Hematopoietic multipotent progenitor cell treated with erythropoietin and hydrocortisone succinate and interleukin-3 and kit ligand, for 15 days (in vitro differentiated cells): ENCODE data around the gene ZNF451.
"Not testable (repeated sequence)": the region's sequence is repeated elsewhere in the genome, so short reads cannot be mapped to it uniquely, and the experiment has no call there.

Source experiments
- DNase-seq: peaks from one replicate; pipeline ENCODE4 v3.0.0-alpha.2; 2015; ENCODE audit warnings: low spot score

ZNF451 gene, protein sequence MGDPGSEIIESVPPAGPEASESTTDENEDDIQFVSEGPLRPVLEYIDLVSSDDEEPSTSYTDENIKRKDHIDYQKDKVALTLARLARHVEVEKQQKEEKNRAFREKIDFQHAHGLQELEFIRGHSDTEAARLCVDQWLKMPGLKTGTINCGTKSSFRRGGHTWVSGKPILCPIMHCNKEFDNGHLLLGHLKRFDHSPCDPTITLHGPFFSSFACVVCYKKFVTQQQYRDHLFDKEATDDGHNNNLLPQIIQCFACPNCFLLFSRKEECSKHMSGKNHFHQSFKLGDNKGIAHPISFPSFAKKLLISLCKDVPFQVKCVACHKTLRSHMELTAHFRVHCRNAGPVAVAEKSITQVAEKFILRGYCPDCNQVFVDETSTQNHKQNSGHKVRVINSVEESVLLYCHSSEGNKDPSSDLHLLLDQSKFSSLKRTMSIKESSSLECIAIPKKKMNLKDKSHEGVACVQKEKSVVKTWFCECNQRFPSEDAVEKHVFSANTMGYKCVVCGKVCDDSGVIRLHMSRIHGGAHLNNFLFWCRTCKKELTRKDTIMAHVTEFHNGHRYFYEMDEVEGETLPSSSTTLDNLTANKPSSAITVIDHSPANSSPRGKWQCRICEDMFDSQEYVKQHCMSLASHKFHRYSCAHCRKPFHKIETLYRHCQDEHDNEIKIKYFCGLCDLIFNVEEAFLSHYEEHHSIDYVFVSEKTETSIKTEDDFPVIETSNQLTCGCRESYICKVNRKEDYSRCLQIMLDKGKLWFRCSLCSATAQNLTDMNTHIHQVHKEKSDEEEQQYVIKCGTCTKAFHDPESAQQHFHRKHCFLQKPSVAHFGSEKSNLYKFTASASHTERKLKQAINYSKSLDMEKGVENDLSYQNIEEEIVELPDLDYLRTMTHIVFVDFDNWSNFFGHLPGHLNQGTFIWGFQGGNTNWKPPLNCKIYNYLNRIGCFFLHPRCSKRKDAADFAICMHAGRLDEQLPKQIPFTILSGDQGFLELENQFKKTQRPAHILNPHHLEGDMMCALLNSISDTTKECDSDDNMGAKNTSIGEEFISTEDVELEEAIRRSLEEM

DNA sequence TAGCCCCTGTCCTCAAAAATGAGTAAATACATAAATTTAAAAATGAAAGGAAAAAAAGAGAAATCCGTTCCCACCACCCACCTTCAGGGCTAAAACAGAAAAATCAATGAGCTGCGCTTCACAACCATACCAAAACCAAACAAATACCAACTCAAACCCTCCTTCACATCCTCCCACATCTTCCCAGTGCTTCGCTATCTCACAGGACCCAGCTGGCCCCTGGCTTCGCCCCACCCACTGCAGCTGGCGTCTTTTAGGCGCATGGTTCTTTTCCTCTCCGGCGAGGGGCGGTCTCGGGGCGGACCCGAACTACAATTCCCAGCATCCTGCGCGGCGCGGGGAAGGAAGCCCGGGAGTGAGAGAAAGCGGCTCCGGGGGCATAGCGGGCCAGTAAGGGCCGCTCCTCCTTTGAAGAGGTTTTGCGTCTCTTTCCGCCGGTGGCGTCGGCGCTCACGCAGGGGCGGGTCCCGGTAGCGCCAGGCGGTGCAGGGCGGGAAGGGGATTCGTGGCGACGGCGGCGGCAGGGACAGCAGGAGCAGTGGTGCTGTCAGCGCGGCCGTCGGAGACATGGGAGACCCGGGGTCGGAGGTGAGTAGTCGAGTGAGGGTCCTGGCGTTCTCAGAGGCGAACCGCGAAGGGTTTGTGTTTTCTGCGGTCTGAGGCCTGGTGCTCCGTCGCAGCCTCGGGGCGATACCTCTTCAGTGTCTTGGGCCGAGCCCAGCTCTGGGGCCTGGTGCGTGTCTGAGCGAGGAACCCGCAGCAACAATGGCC, at the start of gene ZNF451:
Gene ZNF451 (plus strand): TSS at position 502 of the 771 bp plus-strand sequence. CDS start 66 bp downstream, at position 568.
- DNase-seq, result peak; percentile 99

DNA sequence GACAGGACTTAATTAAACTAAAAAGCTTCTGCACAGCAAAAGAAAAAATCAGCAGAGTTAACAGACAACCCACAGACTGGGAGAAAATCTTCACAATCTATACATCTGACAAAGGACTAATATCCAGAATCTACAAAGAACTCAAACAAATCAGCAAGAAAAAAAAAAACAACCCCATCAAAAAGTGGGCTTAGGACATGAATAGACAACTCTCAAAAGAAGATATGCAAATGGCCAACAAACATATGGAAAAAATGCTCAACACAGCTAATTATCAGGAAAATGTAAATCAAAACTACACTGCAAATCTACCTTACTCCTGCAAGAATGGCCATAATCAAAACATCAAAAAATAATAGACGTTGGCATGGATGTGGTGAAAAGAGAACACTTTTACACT, 45.9 kb upstream of the ZNF451 start:
- not testable (repeated sequence) for DNase-seq

DNA sequence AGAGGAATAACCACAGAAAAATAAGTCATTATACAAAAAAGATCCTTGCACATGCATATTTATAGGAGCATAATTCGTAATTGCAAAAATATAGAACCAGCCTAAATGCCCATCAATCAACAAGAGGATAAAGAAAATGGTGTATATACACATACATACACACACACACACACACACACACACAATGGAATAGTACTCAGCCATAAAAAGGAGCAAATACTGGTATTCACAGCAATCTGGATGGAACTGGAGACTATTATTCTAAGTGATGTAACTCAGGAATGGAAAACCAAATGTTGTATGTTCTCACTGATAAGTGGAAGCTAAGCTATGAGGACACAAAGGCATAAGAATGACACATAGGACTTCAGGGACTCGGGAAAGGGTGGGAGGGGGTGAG, 45.4 kb upstream of the ZNF451 start:
- no peak for DNase-seq

DNA sequence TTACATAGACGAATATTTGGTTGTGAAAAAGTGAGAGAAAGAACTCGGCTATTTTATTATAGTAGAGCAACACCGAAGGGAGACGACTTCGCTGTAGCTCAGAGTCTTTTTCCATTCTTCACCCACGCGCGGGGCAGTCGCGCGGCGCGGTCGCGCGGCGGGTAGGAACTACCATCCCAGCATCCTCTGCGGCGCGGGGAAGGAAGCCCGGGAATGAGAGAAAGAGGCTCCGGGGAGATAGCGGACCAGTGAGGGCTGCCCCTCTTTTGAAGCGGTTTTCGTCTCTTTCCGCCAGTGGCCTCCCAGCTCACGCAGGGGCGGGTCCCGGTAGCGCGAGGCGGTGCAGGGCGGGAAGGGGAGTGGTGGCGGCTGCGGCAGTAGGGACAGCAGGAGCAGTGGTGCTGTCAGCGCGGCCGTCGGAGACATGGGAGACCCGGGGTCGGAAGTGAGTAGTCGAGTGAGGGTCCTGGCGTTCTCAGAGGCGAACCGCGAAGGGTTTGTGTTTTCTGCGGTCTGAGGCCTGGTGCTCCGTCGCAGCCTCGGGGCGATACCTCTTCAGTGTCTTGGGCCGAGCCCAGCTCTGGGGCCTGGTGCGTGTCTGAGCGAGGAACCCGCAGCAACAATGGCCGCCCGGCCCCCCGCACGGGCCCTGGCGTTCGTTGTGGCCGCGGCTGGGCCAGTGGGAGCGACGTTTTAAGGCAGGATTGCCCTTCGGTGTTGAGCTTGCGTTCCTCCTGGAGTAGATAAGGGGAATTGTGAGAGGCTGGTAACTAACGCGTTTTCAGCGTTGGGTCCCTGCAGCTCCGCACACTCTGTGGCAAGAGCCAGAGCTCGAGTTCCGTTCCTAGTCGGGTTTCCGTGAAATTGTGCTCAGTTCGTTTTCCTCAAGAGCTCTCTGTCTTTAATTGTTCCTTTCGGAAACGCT, 43.4 kb upstream of the ZNF451 start, which contains the start of gene KIAA1586:
Gene KIAA1586 (plus strand): TSS at position 362 of the 925 bp plus-strand sequence. CDS start 63 bp downstream, at position 425.
- DNase-seq, result peak; percentile 88

DNA sequence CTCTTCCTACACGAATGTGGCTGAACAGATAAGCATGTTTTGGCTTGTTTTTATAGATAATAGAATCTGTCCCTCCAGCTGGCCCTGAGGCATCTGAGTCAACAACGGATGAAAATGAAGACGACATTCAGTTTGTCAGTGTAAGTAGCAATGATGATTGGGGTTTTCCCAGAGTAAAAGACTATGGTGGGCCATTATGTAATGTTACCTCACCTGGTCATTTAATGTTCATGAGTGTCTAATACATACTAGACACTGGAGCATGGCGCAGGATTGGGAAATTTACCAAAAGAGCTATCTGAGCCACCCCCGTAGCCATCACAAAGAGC, 42.8 kb upstream of the ZNF451 start:
- not testable (repeated sequence) for DNase-seq

DNA sequence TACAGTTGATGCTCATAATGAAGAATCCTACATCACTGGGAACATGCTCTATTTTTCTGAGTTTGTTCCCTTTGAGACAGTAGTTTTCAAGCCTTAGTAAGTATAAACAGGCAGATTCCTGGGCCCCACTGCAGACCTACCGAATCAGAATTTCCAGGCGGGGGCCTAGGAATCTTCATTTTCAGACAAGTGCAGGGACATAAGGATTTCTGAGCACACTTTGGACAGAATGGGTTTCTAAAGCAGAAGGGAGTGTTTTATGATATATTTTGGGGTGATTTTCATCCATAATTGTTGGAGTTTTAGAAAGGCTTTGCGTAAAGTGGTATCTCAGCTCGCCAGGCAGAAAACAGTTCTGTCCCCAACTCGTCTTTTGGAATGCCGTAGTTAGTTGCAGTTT, 42.1 kb upstream of the ZNF451 start:
- peak; percentile 26 for DNase-seq

DNA sequence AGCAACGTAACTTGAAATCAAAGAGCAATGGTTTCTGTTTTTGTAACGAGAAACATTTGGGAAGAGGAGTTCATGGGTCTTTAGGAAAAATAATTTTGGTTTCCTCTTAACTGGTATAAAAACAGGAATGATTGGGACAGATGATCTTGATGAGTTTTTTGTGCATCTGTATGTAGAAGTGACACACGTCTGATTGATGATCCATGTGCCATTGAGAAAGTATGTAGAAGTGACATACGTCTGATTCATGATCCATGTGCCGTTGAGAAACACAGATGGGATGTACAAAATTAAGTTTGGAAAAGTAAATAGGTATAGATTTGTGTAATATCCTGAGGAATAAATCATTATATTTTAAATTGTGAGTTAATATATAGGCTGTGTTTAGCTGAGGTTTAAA, 41.4 kb upstream of the ZNF451 start:
- peak; percentile 32 for DNase-seq

DNA sequence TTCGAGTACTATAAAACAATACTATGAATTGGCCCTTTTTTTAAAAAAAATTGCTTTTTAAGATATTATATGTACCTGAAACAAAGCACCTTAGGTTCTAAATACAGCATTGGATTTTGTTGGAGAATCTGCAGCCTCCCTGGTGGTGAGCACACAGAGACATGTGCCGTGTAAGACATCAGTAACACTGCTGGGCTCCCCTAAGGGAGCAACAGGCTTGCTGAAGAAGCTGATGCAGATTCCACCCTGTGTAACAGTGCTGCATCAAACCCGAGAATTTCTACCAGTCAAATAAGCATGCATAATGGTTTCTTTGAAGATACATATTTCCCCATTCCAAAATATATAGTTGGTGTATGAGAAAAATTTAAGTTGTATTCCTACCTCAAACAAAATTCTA, 26.1 kb upstream of the ZNF451 start:
- no peak for DNase-seq

DNA sequence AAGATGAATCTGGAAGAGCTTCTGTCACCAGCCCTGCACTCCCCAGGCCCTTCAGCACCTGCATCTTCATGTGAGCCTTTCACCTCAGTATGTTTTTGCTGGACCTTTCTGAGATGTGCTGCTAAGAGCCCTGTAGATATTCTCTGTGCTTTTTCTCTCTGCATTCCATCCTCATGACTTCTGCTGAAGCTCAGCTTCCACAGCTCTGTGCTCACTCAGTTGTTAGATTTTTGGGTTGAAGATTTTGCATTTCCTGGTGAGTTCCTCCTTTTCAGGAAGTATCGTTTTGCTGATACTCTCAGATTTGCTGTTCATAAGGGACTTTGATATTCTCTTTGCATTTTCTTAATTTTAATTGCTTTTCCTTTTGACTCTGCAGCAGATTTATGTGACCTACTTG, 25.2 kb upstream of the ZNF451 start:
- no peak for DNase-seq

DNA sequence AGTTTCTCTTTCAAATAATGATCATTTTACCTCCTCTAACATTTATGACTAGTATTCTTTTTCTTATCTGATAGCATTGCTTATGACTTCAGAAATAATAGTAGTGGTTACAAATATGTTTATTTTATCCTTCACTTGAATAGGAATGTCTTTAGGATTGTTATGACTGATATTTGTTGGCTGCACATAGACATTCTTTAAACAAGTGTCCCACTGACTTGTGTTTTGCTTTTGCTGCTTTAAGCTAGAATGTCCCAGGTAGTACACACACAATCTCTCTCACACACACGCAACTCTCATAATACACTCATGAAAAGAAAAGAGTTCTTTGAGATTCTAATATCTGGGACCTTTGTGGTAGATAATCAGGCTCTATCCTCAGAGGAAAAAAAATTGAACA, 21.9 kb upstream of the ZNF451 start:
- DNase-seq, result no peak

DNA sequence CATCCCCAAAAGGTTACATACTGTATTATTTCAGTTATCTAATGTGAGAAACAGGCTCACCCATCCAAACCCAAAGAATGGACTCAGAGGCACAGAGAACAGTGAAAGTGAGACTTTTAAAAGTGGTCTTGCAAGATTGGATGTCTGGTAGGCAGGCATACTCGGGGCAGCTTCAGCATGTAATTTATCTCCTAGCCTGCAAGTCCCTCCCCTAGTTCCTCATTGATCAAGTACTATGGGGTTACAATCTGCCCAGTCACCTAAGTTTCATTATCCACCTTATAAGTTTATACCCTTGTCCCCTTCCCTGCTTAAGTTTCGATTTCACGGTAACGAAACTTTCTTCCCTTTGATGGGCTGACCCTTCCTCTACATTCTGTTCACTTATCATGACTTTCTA, 20.8 kb upstream of the ZNF451 start:
- no peak for DNase-seq

DNA sequence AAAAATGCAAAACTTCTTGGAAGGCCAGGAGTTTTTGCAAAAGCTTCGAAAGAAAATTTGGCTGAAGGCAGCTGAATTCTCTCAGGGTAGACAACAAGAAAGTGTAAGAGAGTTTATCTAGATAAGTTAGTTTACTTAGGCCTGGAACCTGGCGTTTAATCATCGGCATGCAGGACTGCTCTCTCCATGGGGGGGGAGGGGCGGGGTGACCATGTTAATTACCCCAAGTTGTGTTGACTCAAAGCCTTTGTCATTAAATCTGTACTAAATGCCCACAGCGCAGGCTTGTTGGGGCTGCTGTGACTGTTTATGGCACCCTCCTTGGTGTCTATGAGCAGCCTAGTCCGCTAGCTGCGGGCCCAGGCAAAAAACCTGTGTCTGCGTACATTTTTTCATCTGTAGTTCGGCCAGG, 20.1 kb upstream of the ZNF451 start:
- DNase-seq, result no peak

DNA sequence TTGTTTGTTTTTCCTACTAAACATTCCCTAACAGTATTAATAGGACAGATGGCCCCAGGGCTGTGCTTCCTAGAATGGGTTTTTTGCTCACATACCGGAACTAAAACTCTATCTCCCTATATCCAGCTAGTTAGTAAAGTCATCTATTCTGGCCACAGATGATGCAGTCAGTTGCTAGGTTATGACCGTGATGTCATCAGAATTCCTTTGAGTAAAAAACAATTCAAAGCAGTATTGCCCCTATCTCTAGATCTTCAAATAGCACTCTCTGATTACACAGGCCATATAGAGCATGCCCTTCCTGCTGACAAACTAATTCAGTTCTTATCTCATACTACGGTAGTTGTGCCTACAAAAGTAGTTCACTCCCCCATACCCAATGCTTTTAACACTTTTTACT, 17.9 kb upstream of the ZNF451 start:
- DNase-seq, result no peak

DNA sequence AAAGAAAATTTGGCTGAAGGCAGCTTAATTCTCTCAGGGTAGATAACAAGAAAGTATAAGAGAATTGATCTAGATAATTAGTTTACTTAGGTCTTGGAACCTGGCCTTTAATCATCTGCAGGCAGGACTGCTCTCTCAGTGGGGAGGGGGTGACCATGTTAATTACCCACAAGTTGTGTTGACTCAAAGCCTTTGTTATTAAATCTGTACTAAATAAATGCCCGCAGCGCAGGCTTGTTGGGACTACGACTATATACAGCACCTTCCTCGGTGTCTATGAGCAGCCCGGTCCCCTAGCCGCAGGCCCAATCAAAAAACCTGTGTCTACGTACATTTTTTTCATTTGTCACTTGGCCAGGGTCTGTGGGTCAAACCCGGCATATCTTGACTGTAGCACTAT, 15.6 kb upstream of the ZNF451 start:
- no peak for DNase-seq

DNA sequence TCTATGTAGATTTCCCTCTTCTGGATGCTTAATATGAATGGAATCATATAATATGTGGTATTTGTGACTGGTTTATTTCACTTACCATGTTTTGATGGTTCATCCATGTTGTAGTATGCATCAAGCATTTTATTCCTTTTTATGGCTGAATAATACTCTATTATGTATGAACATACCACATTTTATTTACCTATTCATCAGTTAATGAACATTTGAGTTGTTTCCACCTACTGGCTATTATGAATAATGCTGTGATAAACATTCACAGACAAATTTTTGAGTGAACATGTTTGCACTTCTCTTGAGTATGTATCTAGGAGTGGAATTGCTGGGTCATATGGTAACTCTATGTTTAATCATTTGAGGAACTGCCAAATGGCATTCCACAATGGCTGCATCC, 14.9 kb upstream of the ZNF451 start:
- no peak for DNase-seq

DNA sequence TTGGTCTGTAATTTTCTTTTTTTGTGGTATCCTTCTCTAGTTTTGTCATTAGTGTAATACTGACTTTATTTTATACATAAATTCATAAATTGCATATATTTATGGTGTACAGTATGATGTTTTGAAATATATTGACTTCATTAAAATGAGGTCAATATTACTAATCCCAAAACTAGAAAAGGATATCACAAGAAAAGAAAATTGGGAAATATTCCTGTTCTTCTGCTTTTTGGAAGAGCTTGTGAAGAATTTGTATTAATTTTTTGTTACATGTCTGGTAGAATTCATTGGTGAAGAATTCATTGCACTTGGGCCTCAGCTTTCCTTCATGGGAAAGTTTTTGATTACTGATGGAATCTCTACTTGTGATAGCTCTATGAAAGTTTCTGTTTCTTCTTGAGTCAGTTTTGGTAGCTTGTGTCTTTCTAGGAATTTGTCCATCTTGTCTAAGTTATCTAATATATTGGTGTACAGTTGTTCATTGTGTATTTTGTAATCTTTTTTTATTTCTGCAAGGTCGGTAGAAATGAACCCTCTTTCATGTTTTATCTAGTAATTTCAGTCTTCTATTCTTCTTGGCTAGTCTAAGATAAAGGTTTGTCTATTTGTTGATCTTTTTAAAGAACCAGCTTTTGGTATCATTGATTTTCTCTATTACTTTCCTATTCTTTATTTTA, 11.3 kb upstream of the ZNF451 start:
- DNase-seq, result no peak

DNA sequence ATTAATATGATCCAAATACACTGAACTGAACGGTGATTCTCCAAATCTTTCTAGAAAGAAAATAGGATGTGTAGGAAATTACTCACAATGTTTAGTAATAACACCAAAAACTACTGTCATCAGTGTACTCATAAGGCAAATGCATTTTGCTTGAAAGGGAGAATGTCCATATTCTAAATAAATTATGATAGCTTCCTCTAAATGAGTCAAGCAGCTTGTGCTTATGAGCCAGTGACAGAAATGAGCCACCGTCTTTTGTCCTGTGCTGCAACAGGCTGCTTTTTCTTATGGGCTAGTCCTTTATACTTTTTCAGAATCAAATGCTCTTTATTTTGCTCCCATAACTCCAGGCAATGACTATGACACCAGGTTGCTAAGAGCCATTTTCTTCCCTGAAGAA, 4.5 kb upstream of the ZNF451 start:
- DNase-seq, result no peak

DNA sequence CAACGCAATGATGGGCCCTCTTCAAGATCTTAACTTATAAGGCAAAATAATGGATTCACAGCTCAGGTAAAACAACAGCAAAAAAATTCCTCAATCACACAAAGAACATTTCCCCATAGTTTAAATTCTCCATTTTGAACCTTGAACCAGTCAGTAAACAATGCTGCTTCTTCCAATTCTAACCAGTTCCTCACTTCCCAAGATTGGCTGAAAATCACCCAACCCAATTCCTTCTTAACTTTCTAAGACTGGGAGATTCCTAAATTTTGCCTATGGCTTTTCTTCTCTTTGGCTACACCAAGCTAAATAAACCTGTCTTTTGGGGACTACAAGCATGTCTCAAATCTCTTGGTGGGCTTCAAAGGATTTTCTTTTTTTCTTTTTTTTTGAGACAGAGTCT, 3.1 kb upstream of the ZNF451 start:
- DNase-seq, result no peak

DNA sequence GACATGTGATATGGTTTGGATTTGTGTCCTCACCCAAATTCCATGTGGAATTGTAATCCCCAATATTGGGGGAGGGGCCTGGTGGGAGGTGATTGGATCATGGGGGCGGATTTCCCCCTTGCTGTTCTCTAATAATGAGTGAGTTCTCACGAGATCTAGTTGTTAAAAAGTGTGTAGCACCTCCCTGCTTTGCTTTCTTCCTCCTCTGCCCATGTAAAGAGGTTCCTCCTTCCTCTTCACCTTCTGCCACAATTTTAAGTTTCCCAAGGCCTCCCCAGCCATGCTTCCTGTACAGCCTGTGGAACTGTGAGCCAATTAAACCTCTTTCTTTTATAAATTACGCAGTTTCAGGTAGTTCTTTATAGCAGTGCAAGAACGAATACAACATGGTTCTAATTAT, 2.1 kb upstream of the ZNF451 start:
- no peak for DNase-seq

DNA sequence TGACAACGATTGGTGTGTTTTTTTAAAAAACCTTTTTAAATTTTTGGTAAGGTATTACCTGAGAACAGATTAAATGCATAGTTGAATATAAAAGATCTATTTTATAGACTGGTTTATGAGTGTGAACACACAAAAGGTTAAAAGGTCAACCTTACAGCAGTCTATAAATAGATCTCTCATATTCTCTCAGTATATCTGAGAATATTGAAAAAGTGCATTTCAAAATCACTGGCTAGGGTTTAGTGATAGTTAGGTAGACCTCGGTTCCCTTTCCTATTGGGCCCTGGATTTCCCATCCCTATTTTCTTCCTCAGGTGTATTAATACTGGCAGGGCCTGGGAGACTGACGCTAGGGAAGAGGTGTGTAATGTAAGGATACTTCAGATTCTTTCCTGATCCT, 723 bp upstream of the ZNF451 start:
- peak; percentile 33 for DNase-seq
